A549 (cell line): ENCODE measurements around the gene RAB11FIP5. TPM values are rescaled to one million over a fixed set of nuclear protein-coding genes. Genes with fewer than 3 reads are reported as not detected.

Experiments used
- ATAC-seq, 2 experiments: fragments of 200-7000 bp in 1 of 2; fragments of >200 bp in 1 of 2; cut with Nextera tagmentation in 1 of 2; cut with Tn5 transposase in 1 of 2; 3 replicates each; pipeline versions ENCODE4 v1.8.0 to v1.9.1; 2018 to 2020; ENCODE audit warnings: mild to moderate bottlenecking in 1 of 2, moderate library complexity in 1 of 2
- CTCF ChIA-PET: fragments of 300-600 bp; sonication (Branson Sonifier 250); formaldehyde crosslinking; extraction: SDS; loops from one replicate; lab custom pipeline; 2021; ENCODE audit warnings: antibody characterized with exemption, inconsistent platforms; lab: Yijun Ruan, JAX
- POLR2A ChIA-PET: fragments of 350-600 bp; formaldehyde crosslinking; extraction: SDS; loops from one replicate; lab custom pipeline; 2021; ENCODE audit warnings: antibody characterized with exemption, inconsistent platforms; lab: Yijun Ruan, JAX
- DNase-seq, 2 experiments: peaks; one replicate each; pipeline versions ENCODE4 v3.0.0 to v3.0.0-alpha.2; 2011 to 2016; ENCODE audit warnings: low read depth in 1 of 2, low spot score in 1 of 2
- FAIRE-seq: peaks from 2 replicates; lab custom pipeline; 2011; peaks lifted over from hg19 to GRCh38; lab: Jason Lieb, UNC
- H3K27ac ChIP-seq, 2 experiments: fragments of >200 bp; sonication (Bioruptor Twin); formaldehyde crosslinking; 3 replicates each; pipeline ENCODE4 v1.5.1; 2016 to 2017
- H3K4me1 ChIP-seq: fragments of >200 bp; sonication (Bioruptor Twin); formaldehyde crosslinking; 3 replicates; pipeline ENCODE4 v1.6.1; 2016
- H3K4me2 ChIP-seq: fragments of >200 bp; sonication (Bioruptor Twin); formaldehyde crosslinking; 3 replicates; pipeline ENCODE4 v1.6.1; 2016
- H3K4me3 ChIP-seq: fragments of >200 bp; sonication (Bioruptor Twin); formaldehyde crosslinking; 3 replicates; pipeline ENCODE4 v1.5.1; 2016
- H3K9me3 ChIP-seq: fragments of >200 bp; sonication (Bioruptor Twin); formaldehyde crosslinking; 3 replicates; pipeline ENCODE4 v1.6.1; 2016
- ATOH8 ChIP-seq: fragments of 250-450 bp; sonication (Bioruptor Pico); IDR thresholded peaks from 2 replicates; pipeline ENCODE4 v1.5.0; 2020; ENCODE audit warnings: low read depth, mild to moderate bottlenecking, moderate library complexity
- BHLHE40 ChIP-seq: IDR thresholded peaks from 2 replicates; pipeline ENCODE4 v1.6.1; 2012; ENCODE audit warnings: low read depth, low read length, inconsistent platforms
- CBX2 ChIP-seq: fragments of 200-600 bp; sonication (generic); IDR thresholded peaks from 2 replicates; pipeline ENCODE4 v1.6.1; 2016; ENCODE audit warnings: low read depth, mild to moderate bottlenecking, borderline replicate concordance
- CEBPB ChIP-seq, 2 experiments: fragments of >200 bp in 1 of 2; sonication (Bioruptor Twin) in 1 of 2; formaldehyde crosslinking in 1 of 2; IDR thresholded peaks; 2 replicates each; pipeline ENCODE4 v1.6.1; 2012 to 2016
- CTCF ChIP-seq: fragments of >200 bp; sonication (Bioruptor Twin); formaldehyde crosslinking; IDR thresholded peaks from 3 replicates; pipeline ENCODE4 v1.5.1; 2016
- EHMT2 ChIP-seq: fragments of 200-600 bp; sonication (generic); IDR thresholded peaks from 2 replicates; pipeline ENCODE4 v1.6.1; 2016; ENCODE audit warnings: antibody characterized with exemption, low read depth, mild to moderate bottlenecking, moderate library complexity
- ELK1 ChIP-seq: fragments of 150-350 bp; IDR thresholded peaks from 2 replicates; pipeline ENCODE4 v1.6.1; 2014; ENCODE audit warnings: low read depth, mild to moderate bottlenecking, low read length
- FOSL2 ChIP-seq, 2 experiments: fragments of 450-650 bp in 1 of 2; fragments of >200 bp in 1 of 2; sonication (Bioruptor Twin) in 1 of 2; formaldehyde crosslinking; IDR thresholded peaks; 2 replicates each; pipeline versions ENCODE4 v1.5.0 to v1.6.1; 2016 to 2020; ENCODE audit warnings: mild to moderate bottlenecking in 1 of 2, moderate library complexity in 1 of 2
- FOXS1 ChIP-seq: fragments of 250-450 bp; sonication (Bioruptor Pico); IDR thresholded peaks from 2 replicates; pipeline ENCODE4 v1.5.0; 2020; ENCODE audit warnings: mild to moderate bottlenecking, moderate library complexity
- GATA3 ChIP-seq: IDR thresholded peaks from 2 replicates; pipeline ENCODE4 v1.6.1; 2012; ENCODE audit warnings: borderline replicate concordance
- HDAC2 ChIP-seq: fragments of 200-600 bp; sonication (generic); IDR thresholded peaks from 2 replicates; pipeline ENCODE4 v1.6.1; 2016
- JUN ChIP-seq, 2 experiments: fragments of >200 bp; sonication (Bioruptor Twin); formaldehyde crosslinking; IDR thresholded peaks; 2 replicates in 1 of 2; 3 replicates in 1 of 2; pipeline ENCODE4 v1.6.1; 2016 to 2017
- KDM1A ChIP-seq: fragments of 200-600 bp; sonication (generic); IDR thresholded peaks from 2 replicates; pipeline ENCODE4 v1.6.1; 2016; ENCODE audit warnings: low read depth, mild to moderate bottlenecking
- MAFK ChIP-seq: fragments of 450-650 bp; IDR thresholded peaks from 2 replicates; pipeline ENCODE4 v1.6.1; 2014; ENCODE audit not compliant: partially characterized antibody
- MAZ ChIP-seq: fragments of 150-350 bp; IDR thresholded peaks from 2 replicates; pipeline ENCODE4 v1.6.1; 2014; ENCODE audit warnings: antibody characterized with exemption, low read depth, low read length, borderline replicate concordance
- MYC ChIP-seq: IDR thresholded peaks from 2 replicates; pipeline ENCODE4 v1.6.1; 2012; ENCODE audit warnings: mild to moderate bottlenecking, inconsistent platforms, low read length, improper control_type of control experiment, borderline replicate concordance
- NFE2L2 ChIP-seq: fragments of 150-350 bp; conservative IDR thresholded peaks from 2 replicates; pipeline ENCODE4 v1.6.1; 2014; ENCODE audit warnings: low read length
- NR3C1 ChIP-seq: fragments of >200 bp; sonication (Bioruptor Twin); formaldehyde crosslinking; IDR thresholded peaks from 3 replicates; pipeline ENCODE4 v1.6.1; 2017
- POLR2A ChIP-seq: IDR thresholded peaks from 2 replicates; pipeline ENCODE4 v1.6.1; 2012; ENCODE audit warnings: mild to moderate bottlenecking, low read length
- RARB ChIP-seq: fragments of 250-450 bp; sonication (Bioruptor Pico); IDR thresholded peaks from 2 replicates; pipeline ENCODE4 v1.8.0; 2021; ENCODE audit warnings: mild to moderate bottlenecking, moderate library complexity
- REST ChIP-seq: fragments of 200-600 bp; sonication (generic); IDR thresholded peaks from 2 replicates; pipeline ENCODE4 v1.6.1; 2016; ENCODE audit warnings: antibody characterized with exemption, mild to moderate bottlenecking, moderate library complexity
- RNF2 ChIP-seq: fragments of 200-600 bp; sonication (generic); IDR thresholded peaks from 2 replicates; pipeline ENCODE4 v1.6.1; 2016; ENCODE audit warnings: low read depth, mild to moderate bottlenecking, antibody characterized with exemption, moderate library complexity, borderline replicate concordance
- TFCP2L1 ChIP-seq: fragments of 250-450 bp; sonication (Bioruptor Pico); IDR thresholded peaks from 2 replicates; pipeline ENCODE4 v1.5.0; 2021; ENCODE audit warnings: mild to moderate bottlenecking
- TP53 ChIP-seq: fragments of 250-450 bp; sonication (Bioruptor Pico); IDR thresholded peaks from 2 replicates; pipeline ENCODE4 v1.5.0; 2021; ENCODE audit warnings: mild to moderate bottlenecking, moderate library complexity
- USF2 ChIP-seq: fragments of 450-650 bp; IDR thresholded peaks from 2 replicates; pipeline ENCODE4 v1.6.1; 2014; ENCODE audit warnings: antibody characterized with exemption
- ZC3H11A ChIP-seq: fragments of 450-650 bp; IDR thresholded peaks from 2 replicates; pipeline ENCODE4 v1.6.1; 2014; ENCODE audit warnings: antibody characterized with exemption, mild to moderate bottlenecking
- WGBS: methylation state at CpG from one replicate; pipeline ENCODE4 v1.1.6; 2017; ENCODE audit errors: missing lambda C conversion rate; 5-methylcytosine and 5-hydroxymethylcytosine counted together
- polyA plus RNA-seq, 4 experiments: library from polyadenylated mRNA; depleted of rRNA in 3 of 4; stranded (reverse); fragments of >200 nt; fragmentation: RNase III in 1 of 4; extraction: RNeasy Plus Mini Kit Qiagen cat#74134 plus additional on column Dnase treatment in 1 of 4; gene quantifications; 2 replicates in 3 of 4; 3 replicates in 1 of 4; pipeline ENCODE4 v1.2.3, GENCODE V29; 2011 to 2017

The RAB11FIP5 gene
- polyA plus RNA-seq, 2 of the 4 experiments (the other 2 are of a cell fraction), result 21.6 to 21.8 TPM

GRCh38 chr2:73134471-73134870 lies 21.7 kb upstream of the RAB11FIP5 start:
- Histone ChIP-seq H3K4me1 (no peaks in the 10 kb centered on the region), H3K9me3 (no peaks in the 10 kb centered on the region), H3K4me3 (no peak overlapping the region), H3K27ac (no peak overlapping the region), H3K4me2 (no peak overlapping the region)
- WGBS, result 76% methylated on average over 4 of the region's 4 CpGs
- POLR2A ChIA-PET, result no interaction called here
- CTCF ChIA-PET, result interaction anchor here (0.7 to 2.4 kb wide), 6 partner anchors 10 to 242 kb away, joined by 3 to 10 read pairs (median 4); no protein-coding TSS in a partner anchor
- DNase-seq (no peak), FAIRE-seq (no peak), ATAC-seq (no peak; a peak in 1 of 6 replicates)
- TF ChIP-seq FOSL2 (IDR thresholded peaks at IDR 0.05) (no peak), FOSL2 (CRISPR knock-in tag; IDR thresholded peaks at IDR 0.05) (no peak), BHLHE40 (no peak), MYC (no peak), CTCF (no peak), CBX2 (no peak), TP53 (no peak), MAZ (no peak), MAFK (no peak), ELK1 (no peak), GATA3 (no peak), FOXS1 (no peak), NR3C1 (no peak), ZC3H11A (no peak), NFE2L2 (no peak), JUN (IDR thresholded peaks at IDR 0.05) (no peak), TFCP2L1 (CRISPR knock-in tag) (no peak), USF2 (no peak), CEBPB (IDR thresholded peaks at IDR 0.05) (no peak), ATOH8 (CRISPR knock-in tag) (no peak), KDM1A (no peak)

GRCh38 chr2:73133566-73134197 lies 20.9 kb upstream of the RAB11FIP5 start:
- Histone ChIP-seq H3K4me1 (no peaks in the 10 kb centered on the region), H3K9me3 (no peaks in the 10 kb centered on the region), H3K27ac (no peak overlapping the region), H3K4me3 (no peak overlapping the region), H3K4me2 (no peak overlapping the region)
- no peak for DNase-seq
- ChIA-PET CTCF (interaction anchor here (0.7 to 2.4 kb wide), 7 partner anchors 9 to 241 kb away, joined by 3 to 10 read pairs (median 5); no protein-coding TSS in a partner anchor), POLR2A (no interaction called here)
- ATAC-seq, result peak; percentile 25 to 38; a peak in 3 of 6 replicates
- WGBS, result 62% methylated on average over 4 of the region's 4 CpGs
- no peak for FAIRE-seq
- TF ChIP-seq HDAC2 (no peak), FOSL2 (IDR thresholded peaks at IDR 0.05) (no peak), FOSL2 (CRISPR knock-in tag; IDR thresholded peaks at IDR 0.05) (no peak), GATA3 (no peak), EHMT2 (no peak), ATOH8 (CRISPR knock-in tag) (no peak), REST (no peak), RARB (CRISPR knock-in tag) (no peak), RNF2 (no peak), POLR2A (no peak)
